SK-N-SH treated with all-trans-retinoic acid at 6 μM for 48 hours (cell line): ENCODE data around the gene JDP2.

Source experiments
- ATAC-seq: fragments of 200-7000 bp; cut with Tn5 transposase; 3 replicates; pipeline ENCODE4 v1.9.1; 2020; ENCODE audit warnings: mild to moderate bottlenecking, moderate library complexity
- ARNTL ChIP-seq: fragments of 450-650 bp; formaldehyde crosslinking; IDR thresholded peaks from 2 replicates; pipeline ENCODE4 v1.5.0; 2020; ENCODE audit warnings: low read depth, mild to moderate bottlenecking, moderate library complexity, borderline replicate concordance
- BACH2 ChIP-seq: fragments of 250-450 bp; sonication (Bioruptor Pico); IDR thresholded peaks from 2 replicates; pipeline ENCODE4 v1.9.0; 2021; ENCODE audit warnings: mild to moderate bottlenecking, borderline replicate concordance
- CSDC2 ChIP-seq: fragments of 250-450 bp; sonication (Bioruptor Pico); IDR thresholded peaks from 2 replicates; pipeline ENCODE4 v1.5.0; 2020; ENCODE audit warnings: mild to moderate bottlenecking, moderate library complexity
- ESRRG ChIP-seq: fragments of 250-450 bp; sonication (Bioruptor Pico); IDR thresholded peaks from 2 replicates; pipeline ENCODE4 v1.6.1; 2021; ENCODE audit warnings: mild to moderate bottlenecking
- ISL1 ChIP-seq: fragments of 250-450 bp; sonication (Bioruptor Pico); IDR thresholded peaks from 2 replicates; pipeline ENCODE4 v2.1.2; 2022; ENCODE audit warnings: mild to moderate bottlenecking, moderate library complexity
- PPARA ChIP-seq: fragments of 250-450 bp; sonication (Bioruptor Pico); IDR thresholded peaks from 2 replicates; pipeline ENCODE4 v1.5.0; 2020; ENCODE audit warnings: mild to moderate bottlenecking, borderline replicate concordance
- RARB ChIP-seq: fragments of 250-450 bp; sonication (Bioruptor Pico); IDR thresholded peaks from 2 replicates; pipeline ENCODE4 v1.8.0; 2021; ENCODE audit warnings: mild to moderate bottlenecking, moderate library complexity
- SNAI2 ChIP-seq: fragments of 250-450 bp; sonication (Bioruptor Pico); IDR thresholded peaks from 2 replicates; pipeline ENCODE4 v1.5.0; 2020; ENCODE audit warnings: mild to moderate bottlenecking, moderate library complexity
- TCF4 ChIP-seq: fragments of 250-450 bp; sonication (Bioruptor Pico); IDR thresholded peaks from 2 replicates; pipeline ENCODE4 v1.8.0; 2021; ENCODE audit warnings: mild to moderate bottlenecking, moderate library complexity, borderline replicate concordance
- ZC3H10 ChIP-seq: fragments of 250-450 bp; sonication (Bioruptor Pico); IDR thresholded peaks from 2 replicates; pipeline ENCODE4 v1.5.1; 2021; ENCODE audit warnings: mild to moderate bottlenecking, moderate library complexity
- ZFP3 ChIP-seq: fragments of 250-450 bp; sonication (Bioruptor Pico); IDR thresholded peaks from 2 replicates; pipeline ENCODE4 v1.5.0; 2020; ENCODE audit warnings: mild to moderate bottlenecking, moderate library complexity
- ZFP30 ChIP-seq: fragments of 450-650 bp; formaldehyde crosslinking; IDR thresholded peaks from 2 replicates; pipeline ENCODE4 v1.5.0; 2022; ENCODE audit warnings: mild to moderate bottlenecking, moderate library complexity
- ZNF70 ChIP-seq: fragments of 450-650 bp; formaldehyde crosslinking; IDR thresholded peaks from 2 replicates; pipeline ENCODE4 v1.5.0; 2020; ENCODE audit warnings: mild to moderate bottlenecking, moderate library complexity
- ZNF8 ChIP-seq: fragments of 450-650 bp; formaldehyde crosslinking; IDR thresholded peaks from 2 replicates; pipeline ENCODE4 v1.5.0; 2020; ENCODE audit warnings: mild to moderate bottlenecking, moderate library complexity
- TF ChIP-seq, protein P1 (sequence below): fragments of 250-450 bp; sonication (Bioruptor Pico); IDR thresholded peaks from 2 replicates; pipeline ENCODE4 v1.5.1; 2020; ENCODE audit warnings: low read depth, mild to moderate bottlenecking, moderate library complexity
- TF ChIP-seq, protein P2 (sequence below): fragments of 250-450 bp; sonication (Bioruptor Pico); IDR thresholded peaks from 2 replicates; pipeline ENCODE4 v1.5.1; 2021; ENCODE audit warnings: mild to moderate bottlenecking, moderate library complexity
- TF ChIP-seq, protein P3 (sequence below): fragments of 250-450 bp; sonication (Bioruptor Pico); IDR thresholded peaks from 2 replicates; pipeline ENCODE4 v1.5.0; 2020; ENCODE audit warnings: mild to moderate bottlenecking, moderate library complexity
- TF ChIP-seq, protein P4 (sequence below): fragments of 250-450 bp; sonication (Bioruptor Pico); IDR thresholded peaks from 2 replicates; pipeline ENCODE4 v1.8.0; 2020; ENCODE audit warnings: mild to moderate bottlenecking, moderate library complexity, borderline replicate concordance

The JDP2 gene

DNA sequence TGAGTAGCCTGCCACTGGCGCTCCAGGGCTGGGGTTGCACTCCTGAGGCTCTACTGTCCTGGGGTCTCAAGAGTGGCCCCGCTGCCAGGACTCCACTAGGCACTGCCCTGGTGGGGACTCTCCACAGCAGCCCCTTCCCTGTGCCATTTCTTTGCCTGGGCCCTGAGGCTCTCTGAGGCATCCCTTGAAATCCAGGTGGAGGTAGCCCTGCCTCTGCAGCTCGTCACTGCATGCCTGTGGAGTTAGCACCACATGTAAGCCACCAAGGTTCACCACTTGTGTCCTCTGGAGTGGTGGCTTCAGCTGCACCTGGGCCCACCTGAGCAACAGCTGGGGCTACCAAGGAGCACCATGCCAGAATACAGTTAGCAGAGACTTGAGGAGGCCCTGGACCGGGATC, 54.5 kb downstream of the JDP2 start:
- no peak for ATAC-seq

DNA sequence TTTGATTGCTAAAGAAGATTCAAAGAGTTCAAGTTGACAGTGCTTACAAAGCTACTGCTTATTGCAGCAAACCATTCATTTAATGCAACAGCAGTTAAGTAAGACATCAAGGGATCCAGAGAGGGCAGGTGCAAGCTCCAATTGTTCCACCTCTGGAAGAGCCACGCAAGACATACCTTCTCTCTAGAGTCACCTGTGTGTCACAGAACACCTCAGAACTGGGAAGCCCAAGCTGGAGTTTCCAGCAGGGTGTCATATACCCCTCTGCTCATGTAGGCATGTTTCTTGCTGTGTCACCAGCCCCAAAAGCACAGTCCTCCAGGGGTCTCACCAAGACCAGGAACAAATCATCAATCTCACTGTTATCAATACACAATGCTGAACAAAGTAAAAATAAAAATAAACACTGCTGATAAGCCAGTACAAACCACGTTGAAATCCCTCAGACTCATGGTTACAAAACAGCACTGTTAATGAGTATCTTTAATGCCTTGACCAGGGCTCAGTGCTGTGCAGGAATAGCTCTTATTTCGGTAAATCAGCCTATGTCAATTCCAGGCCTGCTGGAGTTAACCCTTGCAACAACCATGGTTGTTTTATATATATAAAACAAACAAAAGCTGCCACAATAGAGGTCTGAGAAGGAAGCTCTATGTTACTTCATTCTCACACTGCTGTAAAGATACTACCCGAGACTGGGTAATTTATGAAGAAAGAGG, 57.0 kb downstream of the JDP2 start:
- TF ChIP-seq ZFP3 (no peak), ARNTL (no peak)
- no peak for ATAC-seq

More for the DNA sequence above, 54.5 kb downstream of the JDP2 start:
- TF ChIP-seq ESRRG (CRISPR knock-in tag) (no peak), SNAI2 (CRISPR knock-in tag) (no peak), ISL1 (CRISPR knock-in tag) (no peak), ZFP3 (no peak), BACH2 (CRISPR knock-in tag) (no peak), ZFP30 (CRISPR knock-in tag) (no peak), ZNF70 (no peak), ZC3H10 (CRISPR knock-in tag) (no peak), TCF4 (CRISPR knock-in tag) (no peak)
- TF ChIP-seq, protein P1, sequence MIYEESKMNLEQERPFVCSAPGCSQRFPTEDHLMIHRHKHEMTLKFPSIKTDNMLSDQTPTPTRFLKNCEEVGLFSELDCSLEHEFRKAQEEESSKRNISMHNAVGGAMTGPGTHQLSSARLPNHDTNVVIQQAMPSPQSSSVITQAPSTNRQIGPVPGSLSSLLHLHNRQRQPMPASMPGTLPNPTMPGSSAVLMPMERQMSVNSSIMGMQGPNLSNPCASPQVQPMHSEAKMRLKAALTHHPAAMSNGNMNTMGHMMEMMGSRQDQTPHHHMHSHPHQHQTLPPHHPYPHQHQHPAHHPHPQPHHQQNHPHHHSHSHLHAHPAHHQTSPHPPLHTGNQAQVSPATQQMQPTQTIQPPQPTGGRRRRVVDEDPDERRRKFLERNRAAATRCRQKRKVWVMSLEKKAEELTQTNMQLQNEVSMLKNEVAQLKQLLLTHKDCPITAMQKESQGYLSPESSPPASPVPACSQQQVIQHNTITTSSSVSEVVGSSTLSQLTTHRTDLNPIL (CRISPR knock-in tag), result no peak
- TF ChIP-seq, protein P2, sequence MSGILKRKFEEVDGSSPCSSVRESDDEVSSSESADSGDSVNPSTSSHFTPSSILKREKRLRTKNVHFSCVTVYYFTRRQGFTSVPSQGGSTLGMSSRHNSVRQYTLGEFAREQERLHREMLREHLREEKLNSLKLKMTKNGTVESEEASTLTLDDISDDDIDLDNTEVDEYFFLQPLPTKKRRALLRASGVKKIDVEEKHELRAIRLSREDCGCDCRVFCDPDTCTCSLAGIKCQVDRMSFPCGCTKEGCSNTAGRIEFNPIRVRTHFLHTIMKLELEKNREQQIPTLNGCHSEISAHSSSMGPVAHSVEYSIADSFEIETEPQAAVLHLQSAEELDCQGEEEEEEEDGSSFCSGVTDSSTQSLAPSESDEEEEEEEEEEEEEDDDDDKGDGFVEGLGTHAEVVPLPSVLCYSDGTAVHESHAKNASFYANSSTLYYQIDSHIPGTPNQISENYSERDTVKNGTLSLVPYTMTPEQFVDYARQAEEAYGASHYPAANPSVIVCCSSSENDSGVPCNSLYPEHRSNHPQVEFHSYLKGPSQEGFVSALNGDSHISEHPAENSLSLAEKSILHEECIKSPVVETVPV (CRISPR knock-in tag), result no peak
- TF ChIP-seq, all 23 proteins: peak for 0

DNA sequence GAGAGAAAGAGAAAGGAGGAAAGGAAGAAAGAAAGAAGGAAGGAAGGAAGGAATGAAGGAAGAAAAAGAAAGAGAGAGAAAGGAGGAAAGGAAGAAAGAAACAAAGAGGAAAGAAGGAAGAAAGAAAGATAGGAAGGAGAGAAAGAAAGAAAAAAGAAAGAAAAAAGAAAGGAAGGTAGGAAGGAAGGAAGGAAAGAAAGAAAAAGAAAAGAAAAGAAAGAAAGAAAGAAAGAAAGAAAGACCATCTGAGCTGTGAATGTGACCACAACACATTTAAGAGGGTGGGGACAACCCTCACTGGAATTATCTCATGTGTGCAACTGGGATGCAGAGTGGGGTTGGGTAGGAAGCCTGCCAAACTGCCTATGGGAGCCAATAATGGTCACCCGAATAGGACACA, 58.5 kb downstream of the JDP2 start:
- ATAC-seq, result no peak
- no peak for TF ChIP-seq ZNF70
- no peak for TF ChIP-seq ISL1 (CRISPR knock-in tag)
- no peak for TF ChIP-seq CSDC2

DNA sequence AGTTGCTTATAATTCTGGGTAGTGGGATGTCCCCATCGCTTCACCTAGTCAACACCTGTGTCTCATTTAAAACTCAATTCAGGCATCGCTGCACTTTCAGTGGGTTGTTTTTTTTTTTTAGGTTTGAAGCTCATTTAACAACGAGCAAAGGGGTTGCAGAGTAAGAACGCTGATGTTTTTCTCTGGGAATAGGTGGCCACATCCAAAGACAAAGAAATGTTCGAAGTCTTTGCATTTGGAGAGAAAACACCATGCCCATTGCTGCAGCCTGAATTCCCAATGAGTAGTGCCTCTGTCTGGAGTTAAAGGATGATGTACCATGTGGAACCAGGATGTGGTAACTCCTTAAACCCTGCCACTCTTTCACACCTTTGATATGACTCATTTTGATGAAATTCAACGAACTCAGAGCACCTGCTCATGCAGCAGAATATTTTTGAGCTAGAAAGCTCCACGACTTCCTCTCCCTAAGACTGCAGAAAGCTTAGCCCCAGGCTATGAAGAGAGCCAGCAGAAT, 59.4 kb downstream of the JDP2 start:
- no peak for ATAC-seq
- TF ChIP-seq PPARA (CRISPR knock-in tag) (no peak), ZNF8 (no peak), ZFP30 (CRISPR knock-in tag) (no peak), ISL1 (CRISPR knock-in tag) (no peak)
- TF ChIP-seq, protein P1 (CRISPR knock-in tag), result no peak

DNA sequence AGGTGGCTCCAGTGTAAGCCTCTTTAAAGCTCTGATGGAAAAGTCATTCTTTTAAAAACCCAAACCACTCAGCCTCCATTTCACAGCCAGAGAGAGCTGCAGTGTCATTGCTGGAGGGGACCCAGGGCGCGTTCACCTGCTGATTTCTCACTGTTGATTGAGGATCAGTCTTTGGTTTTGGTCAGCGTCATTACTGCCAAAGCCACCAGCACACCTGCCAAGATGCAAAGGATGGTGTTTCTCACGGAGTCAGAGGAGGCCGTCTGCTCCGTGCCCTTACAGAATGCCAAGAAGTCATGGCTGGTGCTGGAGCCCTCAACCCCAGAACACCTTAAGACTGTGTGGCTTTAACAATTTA, 61.6 kb downstream of the JDP2 start:
- TF ChIP-seq, protein P3, sequence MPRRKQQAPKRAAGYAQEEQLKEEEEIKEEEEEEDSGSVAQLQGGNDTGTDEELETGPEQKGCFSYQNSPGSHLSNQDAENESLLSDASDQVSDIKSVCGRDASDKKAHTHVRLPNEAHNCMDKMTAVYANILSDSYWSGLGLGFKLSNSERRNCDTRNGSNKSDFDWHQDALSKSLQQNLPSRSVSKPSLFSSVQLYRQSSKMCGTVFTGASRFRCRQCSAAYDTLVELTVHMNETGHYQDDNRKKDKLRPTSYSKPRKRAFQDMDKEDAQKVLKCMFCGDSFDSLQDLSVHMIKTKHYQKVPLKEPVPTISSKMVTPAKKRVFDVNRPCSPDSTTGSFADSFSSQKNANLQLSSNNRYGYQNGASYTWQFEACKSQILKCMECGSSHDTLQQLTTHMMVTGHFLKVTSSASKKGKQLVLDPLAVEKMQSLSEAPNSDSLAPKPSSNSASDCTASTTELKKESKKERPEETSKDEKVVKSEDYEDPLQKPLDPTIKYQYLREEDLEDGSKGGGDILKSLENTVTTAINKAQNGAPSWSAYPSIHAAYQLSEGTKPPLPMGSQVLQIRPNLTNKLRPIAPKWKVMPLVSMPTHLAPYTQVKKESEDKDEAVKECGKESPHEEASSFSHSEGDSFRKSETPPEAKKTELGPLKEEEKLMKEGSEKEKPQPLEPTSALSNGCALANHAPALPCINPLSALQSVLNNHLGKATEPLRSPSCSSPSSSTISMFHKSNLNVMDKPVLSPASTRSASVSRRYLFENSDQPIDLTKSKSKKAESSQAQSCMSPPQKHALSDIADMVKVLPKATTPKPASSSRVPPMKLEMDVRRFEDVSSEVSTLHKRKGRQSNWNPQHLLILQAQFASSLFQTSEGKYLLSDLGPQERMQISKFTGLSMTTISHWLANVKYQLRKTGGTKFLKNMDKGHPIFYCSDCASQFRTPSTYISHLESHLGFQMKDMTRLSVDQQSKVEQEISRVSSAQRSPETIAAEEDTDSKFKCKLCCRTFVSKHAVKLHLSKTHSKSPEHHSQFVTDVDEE (CRISPR knock-in tag), result no peak
- no peak for TF ChIP-seq ZC3H10 (CRISPR knock-in tag)
- no peak for TF ChIP-seq ISL1 (CRISPR knock-in tag)
- no peak for TF ChIP-seq ESRRG (CRISPR knock-in tag)
- TF ChIP-seq ZFP30 (CRISPR knock-in tag), result no peak
- no peak for TF ChIP-seq RARB (CRISPR knock-in tag)
- TF ChIP-seq, all 23 proteins: peak for 0
- no peak for ATAC-seq

DNA sequence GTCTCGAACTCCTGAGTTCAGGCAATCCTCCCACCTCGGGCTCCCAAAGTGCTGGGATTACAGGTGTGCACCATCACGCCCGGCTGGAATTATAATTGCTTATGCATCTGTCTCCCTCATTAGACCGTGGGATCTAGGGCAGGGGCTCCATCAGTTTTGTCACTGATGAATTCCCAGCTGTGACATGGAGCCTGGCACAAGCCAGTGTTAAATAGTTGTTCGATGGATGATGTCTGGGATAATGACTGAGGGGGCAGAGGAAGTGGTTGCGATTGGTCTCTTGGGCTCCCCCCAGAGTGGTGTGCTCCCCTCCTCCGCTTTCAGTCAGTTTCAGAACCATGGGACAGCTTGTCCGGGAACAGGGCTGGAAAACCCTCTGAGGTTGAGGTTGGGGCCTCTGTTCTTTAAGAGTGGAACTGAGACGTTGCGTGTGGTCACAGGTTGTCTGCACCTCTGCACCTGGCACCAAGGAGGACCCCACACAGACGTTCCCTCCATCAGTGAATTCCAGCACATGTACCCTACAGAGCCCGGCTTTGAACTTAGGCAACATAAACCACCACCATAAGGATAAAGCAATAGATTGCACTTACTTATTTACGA, 63.7 kb downstream of the JDP2 start:
- ATAC-seq, result no peak
- TF ChIP-seq ZFP3, result no peak
- TF ChIP-seq, protein P2 (CRISPR knock-in tag), result no peak
- TF ChIP-seq PPARA (CRISPR knock-in tag), result no peak
- TF ChIP-seq ZNF70, result no peak
- TF ChIP-seq, protein P4, sequence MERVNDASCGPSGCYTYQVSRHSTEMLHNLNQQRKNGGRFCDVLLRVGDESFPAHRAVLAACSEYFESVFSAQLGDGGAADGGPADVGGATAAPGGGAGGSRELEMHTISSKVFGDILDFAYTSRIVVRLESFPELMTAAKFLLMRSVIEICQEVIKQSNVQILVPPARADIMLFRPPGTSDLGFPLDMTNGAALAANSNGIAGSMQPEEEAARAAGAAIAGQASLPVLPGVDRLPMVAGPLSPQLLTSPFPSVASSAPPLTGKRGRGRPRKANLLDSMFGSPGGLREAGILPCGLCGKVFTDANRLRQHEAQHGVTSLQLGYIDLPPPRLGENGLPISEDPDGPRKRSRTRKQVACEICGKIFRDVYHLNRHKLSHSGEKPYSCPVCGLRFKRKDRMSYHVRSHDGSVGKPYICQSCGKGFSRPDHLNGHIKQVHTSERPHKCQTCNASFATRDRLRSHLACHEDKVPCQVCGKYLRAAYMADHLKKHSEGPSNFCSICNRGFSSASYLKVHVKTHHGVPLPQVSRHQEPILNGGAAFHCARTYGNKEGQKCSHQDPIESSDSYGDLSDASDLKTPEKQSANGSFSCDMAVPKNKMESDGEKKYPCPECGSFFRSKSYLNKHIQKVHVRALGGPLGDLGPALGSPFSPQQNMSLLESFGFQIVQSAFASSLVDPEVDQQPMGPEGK (CRISPR knock-in tag), result no peak
- no peak for TF ChIP-seq CSDC2
- no peak for TF ChIP-seq ZFP30 (CRISPR knock-in tag)
- no peak for TF ChIP-seq RARB (CRISPR knock-in tag)
